Fibroblast of lung (primary cell): ENCODE measurements around the gene PDGFB. TPM values are rescaled to one million over a fixed set of nuclear protein-coding genes. Genes with fewer than 3 reads are reported as not detected.

Experiments used
- DNase-seq, 2 donors: peaks; one replicate each; pipeline versions ENCODE4 v3.0.0 to v3.0.0-alpha.2; 2010; ENCODE audit warnings: low read depth in 2 of 2
- H2AFZ ChIP-seq: 2 replicates; pipeline ENCODE4 v1.5.1; 2012; ENCODE audit warnings: low read length, control low read depth, inconsistent platforms
- H3K27ac ChIP-seq: 2 replicates; pipeline ENCODE4 v1.5.1; 2011; ENCODE audit warnings: low read length, control low read depth; ENCODE audit not compliant: insufficient read depth
- H3K27me3 ChIP-seq: 2 replicates; pipeline ENCODE4 v1.5.1; 2011; ENCODE audit warnings: mild to moderate bottlenecking, low read length; ENCODE audit not compliant: control insufficient read depth, insufficient read depth
- H3K36me3 ChIP-seq: 2 replicates; pipeline ENCODE4 v1.5.1; 2011; ENCODE audit warnings: low read length; ENCODE audit not compliant: control insufficient read depth, insufficient read depth
- H3K4me1 ChIP-seq: 2 replicates; pipeline ENCODE4 v1.5.1; 2011; ENCODE audit warnings: low read length; ENCODE audit not compliant: control insufficient read depth, insufficient read depth; ENCODE audit errors: extremely low read depth
- H3K4me2 ChIP-seq: 2 replicates; pipeline ENCODE4 v1.5.1; 2011; ENCODE audit warnings: low read length, control low read depth; ENCODE audit not compliant: insufficient read depth; ENCODE audit errors: extremely low read depth
- H3K4me3 ChIP-seq, 4 experiments: fragments of 200-600 bp in 1 of 4; sonication (generic) in 1 of 4; replicated peaks in 1 of 4; 2 replicates each; pipeline ENCODE4 v1.5.1; 2011 to 2016; ENCODE audit warnings: low read length in 4 of 4, low read depth in 3 of 4, mild to moderate bottlenecking in 3 of 4, control low read depth in 2 of 4, inconsistent platforms in 1 of 4, mixed read lengths in 1 of 4; ENCODE audit not compliant: insufficient read depth in 1 of 4; ENCODE audit errors: control extremely low read depth in 1 of 4
- H3K79me2 ChIP-seq: 2 replicates; pipeline ENCODE4 v1.5.1; 2012; ENCODE audit warnings: mild to moderate bottlenecking, low read length, inconsistent platforms; ENCODE audit not compliant: control insufficient read depth, insufficient read depth
- H3K9ac ChIP-seq: 2 replicates; pipeline ENCODE4 v1.5.1; 2011; ENCODE audit warnings: mild to moderate bottlenecking, low read length, control low read depth; ENCODE audit not compliant: insufficient read depth
- H3K9me3 ChIP-seq: 2 replicates; pipeline ENCODE4 v1.5.1; 2012; ENCODE audit warnings: low read depth, low read length; ENCODE audit not compliant: control insufficient read depth, insufficient read depth
- H4K20me1 ChIP-seq: 2 replicates; pipeline ENCODE4 v1.5.1; 2011; ENCODE audit warnings: low read length; ENCODE audit not compliant: control insufficient read depth, insufficient read depth; ENCODE audit errors: extremely low read depth
- EZH2 ChIP-seq: IDR thresholded peaks from 2 replicates; pipeline ENCODE4 v1.5.1; 2012; ENCODE audit warnings: low read length, control low read depth, mild to moderate bottlenecking; ENCODE audit errors: missing control alignments
- polyA plus RNA-seq, 2 donors: library from polyadenylated mRNA; depleted of rRNA in 1 of 2; stranded (reverse) in 1 of 2; unstranded in 1 of 2; fragments of >200 nt; gene quantifications; 2 replicates each; pipeline ENCODE4 v1.2.1, GENCODE V29; 2011 to 2012; ENCODE audit warnings: missing spikeins in 1 of 2
- total RNA-seq: library from RNA; depleted of rRNA; stranded (reverse); fragments of >200 nt; gene quantifications from 2 replicates; pipeline ENCODE4 v1.2.1, GENCODE V29; 2014
- TF ChIP-seq, protein P1 (sequence below), 2 donors: IDR thresholded peaks in 1 of 2; conservative IDR thresholded peaks in 1 of 2; 1 replicate in 1 of 2; 2 replicates in 1 of 2; pipeline ENCODE4 v1.5.1; 2011 to 2012; ENCODE audit warnings: low read length in 2 of 2, control low read depth in 1 of 2, inconsistent platforms in 1 of 2, low read depth in 1 of 2, mild to moderate bottlenecking in 1 of 2

Gene PDGFB
- total and polyA plus RNA-seq, 2 donors (not counting 1 experiment from before 2014, with no cell fraction given), result under 0.01 to 0.50 TPM

- Histone ChIP-seq H3K36me3 (no peaks in the 10 kb centered on the region), H4K20me1 (no peaks in the 10 kb centered on the region), H3K79me2 (no peaks in the 10 kb centered on the region), H3K9ac (no peak overlapping the region), H3K9me3 (no peaks in the 10 kb centered on the region), H3K27me3 (peaks cover 5% of the 10 kb centered on the region), H3K4me1 (no peaks in the 10 kb centered on the region), H3K27ac (no peak overlapping the region), H3K4me3 (no peak overlapping the region), H3K4me2 (no peak overlapping the region), H2AFZ (no peak overlapping the region)
- TF ChIP-seq, protein P1, sequence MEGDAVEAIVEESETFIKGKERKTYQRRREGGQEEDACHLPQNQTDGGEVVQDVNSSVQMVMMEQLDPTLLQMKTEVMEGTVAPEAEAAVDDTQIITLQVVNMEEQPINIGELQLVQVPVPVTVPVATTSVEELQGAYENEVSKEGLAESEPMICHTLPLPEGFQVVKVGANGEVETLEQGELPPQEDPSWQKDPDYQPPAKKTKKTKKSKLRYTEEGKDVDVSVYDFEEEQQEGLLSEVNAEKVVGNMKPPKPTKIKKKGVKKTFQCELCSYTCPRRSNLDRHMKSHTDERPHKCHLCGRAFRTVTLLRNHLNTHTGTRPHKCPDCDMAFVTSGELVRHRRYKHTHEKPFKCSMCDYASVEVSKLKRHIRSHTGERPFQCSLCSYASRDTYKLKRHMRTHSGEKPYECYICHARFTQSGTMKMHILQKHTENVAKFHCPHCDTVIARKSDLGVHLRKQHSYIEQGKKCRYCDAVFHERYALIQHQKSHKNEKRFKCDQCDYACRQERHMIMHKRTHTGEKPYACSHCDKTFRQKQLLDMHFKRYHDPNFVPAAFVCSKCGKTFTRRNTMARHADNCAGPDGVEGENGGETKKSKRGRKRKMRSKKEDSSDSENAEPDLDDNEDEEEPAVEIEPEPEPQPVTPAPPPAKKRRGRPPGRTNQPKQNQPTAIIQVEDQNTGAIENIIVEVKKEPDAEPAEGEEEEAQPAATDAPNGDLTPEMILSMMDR (conservative IDR thresholded peaks at IDR 0.05 in 1 of 2, IDR thresholded peaks at IDR 0.05 in 1 of 2; ENCODE audit: low read depth in 1 of 2, low read length in 2 of 2), result no peak
- no peak for TF ChIP-seq EZH2
- DNase-seq, result no peak
Observed at GRCh38 chr22:39194098-39194497, 50.7 kb downstream of the PDGFB start.

GRCh38 chr22:39188809-39189208 lies 56.0 kb downstream of the PDGFB start:
- H4K20me1 ChIP-seq, result no peaks in the 10 kb centered on the region
- no peak overlapping the region for H2AFZ ChIP-seq
- H3K4me3 ChIP-seq, result no peak overlapping the region
- no peak overlapping the region for H3K27ac ChIP-seq
- no peak for DNase-seq
- H3K4me2 ChIP-seq, result no peak overlapping the region
- no peaks in the 10 kb centered on the region for H3K79me2 ChIP-seq
- H3K9ac ChIP-seq, result no peak overlapping the region
- peaks cover 12% of the 10 kb centered on the region for H3K4me1 ChIP-seq
- no peaks in the 10 kb centered on the region for H3K9me3 ChIP-seq
- peaks cover 5% of the 10 kb centered on the region for H3K27me3 ChIP-seq
- TF ChIP-seq EZH2, result no peak
- TF ChIP-seq, protein P1 (conservative IDR thresholded peaks at IDR 0.05 in 1 of 2, IDR thresholded peaks at IDR 0.05 in 1 of 2; ENCODE audit: low read depth in 1 of 2, low read length in 2 of 2), result no peak
- no peaks in the 10 kb centered on the region for H3K36me3 ChIP-seq

DNA sequence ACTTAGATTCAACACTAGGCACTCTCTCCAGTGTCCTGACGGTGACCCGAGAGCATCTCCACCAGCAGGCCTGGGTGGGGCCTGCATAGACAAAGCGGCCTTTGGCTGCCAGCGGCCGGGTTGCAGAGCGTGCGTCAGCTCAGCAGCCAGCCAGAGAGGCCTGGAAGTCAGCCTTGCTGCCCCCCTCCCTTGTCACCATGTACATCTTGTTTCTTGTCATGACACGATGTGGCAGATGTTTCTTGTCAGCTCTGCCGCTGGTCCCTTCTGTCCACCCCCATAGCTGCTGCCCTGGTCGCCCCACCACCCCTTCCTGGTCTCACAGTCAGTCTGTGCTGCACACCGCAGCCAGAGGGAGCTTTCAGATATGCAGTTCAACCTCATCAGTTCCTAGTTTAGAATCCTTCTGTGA lies 59.2 kb downstream of the PDGFB start:
- Histone ChIP-seq H3K79me2 (no peaks in the 10 kb centered on the region), H3K4me1 (peaks cover 13% of the 10 kb centered on the region), H3K27ac (peak overlapping the region; percentile 86), H3K4me2 (peak overlapping the region; percentile 37), H4K20me1 (no peaks in the 10 kb centered on the region), H3K4me3 (no peak overlapping the region), H3K9me3 (no peaks in the 10 kb centered on the region), H3K27me3 (no peaks in the 10 kb centered on the region), H3K9ac (peak overlapping the region; percentile 69), H2AFZ (peak overlapping the region; percentile 63), H3K36me3 (no peaks in the 10 kb centered on the region)
- no peak for TF ChIP-seq EZH2
- TF ChIP-seq, protein P1 (conservative IDR thresholded peaks at IDR 0.05 in 1 of 2, IDR thresholded peaks at IDR 0.05 in 1 of 2; ENCODE audit: low read depth in 1 of 2, low read length in 2 of 2), result peak; percentile 44 to 67
- peak; percentile 29 to 94 for DNase-seq
